DND-41 (cell line): ENCODE measurements around the gene NMNAT2.

Experiments
- ATAC-seq: fragments of 200-7000 bp; cut with Tn5 transposase; 3 replicates; pipeline ENCODE4 v1.9.1; 2021; ENCODE audit warnings: low read depth; ENCODE audit not compliant: insufficient read depth
- DNase-seq: peaks from one replicate; pipeline ENCODE4 v3.0.0-alpha.2; 2020
- H2AFZ ChIP-seq: 2 replicates; pipeline ENCODE4 v1.6.0; 2012; ENCODE audit warnings: low read depth, low read length
- H3K27ac ChIP-seq: 2 replicates; pipeline ENCODE4 v1.5.1; 2012; ENCODE audit warnings: low read length, inconsistent platforms
- H3K27me3 ChIP-seq: fragments of 200-600 bp; sonication (generic); 2 replicates; pipeline ENCODE4 v1.6.0; 2012; ENCODE audit warnings: low read length, mild to moderate bottlenecking, inconsistent platforms; ENCODE audit not compliant: insufficient read depth, poor library complexity
- H3K36me3 ChIP-seq: 2 replicates; pipeline ENCODE4 v1.5.1; 2012; ENCODE audit warnings: low read length, inconsistent platforms; ENCODE audit not compliant: insufficient read depth
- H3K4me1 ChIP-seq: 2 replicates; pipeline ENCODE4 v1.5.1; 2012; ENCODE audit warnings: mild to moderate bottlenecking, low read length; ENCODE audit not compliant: insufficient read depth
- H3K4me2 ChIP-seq: 2 replicates; pipeline ENCODE4 v1.6.0; 2012; ENCODE audit warnings: mild to moderate bottlenecking, moderate library complexity, low read length, inconsistent platforms; ENCODE audit not compliant: insufficient read depth
- H3K4me3 ChIP-seq, 2 experiments: fragments of 200-600 bp in 1 of 2; shearing (Covaris generic) in 1 of 2; 2 replicates each; pipeline ENCODE4 v1.5.1; 2012 to 2016; ENCODE audit warnings: inconsistent platforms in 2 of 2, low read length in 2 of 2, mild to moderate bottlenecking in 2 of 2, low read depth in 1 of 2, moderate library complexity in 1 of 2
- H3K79me2 ChIP-seq: 2 replicates; pipeline ENCODE4 v1.6.0; 2012; ENCODE audit warnings: low read length, inconsistent platforms; ENCODE audit not compliant: insufficient read depth
- H3K9ac ChIP-seq: 2 replicates; pipeline ENCODE4 v1.6.0; 2012; ENCODE audit warnings: low read depth, mild to moderate bottlenecking, inconsistent platforms, low read length, moderate library complexity
- H3K9me3 ChIP-seq: 2 replicates; pipeline ENCODE4 v1.5.1; 2012; ENCODE audit warnings: low read length, moderate library complexity, mild to moderate bottlenecking, inconsistent platforms; ENCODE audit not compliant: insufficient read depth, severe bottlenecking
- H4K20me1 ChIP-seq: 2 replicates; pipeline ENCODE4 v1.6.0; 2012; ENCODE audit warnings: low read length; ENCODE audit not compliant: insufficient read depth
- CTCF ChIP-seq: IDR thresholded peaks from 2 replicates; pipeline ENCODE4 v1.5.1; 2012; ENCODE audit warnings: borderline replicate concordance, low read length, moderate library complexity, mild to moderate bottlenecking; ENCODE audit not compliant: poor library complexity, severe bottlenecking; ENCODE audit errors: extremely low read depth
- EZH2 ChIP-seq: IDR thresholded peaks from 3 replicates; pipeline ENCODE4 v1.6.1; 2012; ENCODE audit warnings: borderline replicate concordance, low read depth, mild to moderate bottlenecking, moderate library complexity, low read length, inconsistent platforms; ENCODE audit not compliant: severe bottlenecking

Gene NMNAT2

GRCh38 chr1:183270541-183271141 is 147.5 kb downstream of the NMNAT2 start:
- DNase-seq (no peak), ATAC-seq (no peak)
- H3K9ac ChIP-seq = no peak overlapping the region
- H4K20me1 ChIP-seq = no peaks in the 10 kb centered on the region
- H3K79me2 ChIP-seq = no peaks in the 10 kb centered on the region
- peaks cover 21% of the 10 kb centered on the region for H3K27me3 ChIP-seq
- H3K27ac ChIP-seq = no peak overlapping the region
- no peak overlapping the region for H3K4me2 ChIP-seq
- TF ChIP-seq CTCF (no peak), EZH2 (no peak)
- no peaks in the 10 kb centered on the region for H3K4me1 ChIP-seq
- H3K4me3 ChIP-seq = no peak overlapping the region
- H2AFZ ChIP-seq = no peak overlapping the region
- no peaks in the 10 kb centered on the region for H3K9me3 ChIP-seq
- H3K36me3 ChIP-seq = no peaks in the 10 kb centered on the region

- H3K9me3 ChIP-seq = no peaks in the 10 kb centered on the region
- DNase-seq (no peak), ATAC-seq (no peak)
- H4K20me1 ChIP-seq = no peaks in the 10 kb centered on the region
- TF ChIP-seq EZH2 (no peak), CTCF (no peak)
- H3K27me3 ChIP-seq = peaks cover 27% of the 10 kb centered on the region
- no peaks in the 10 kb centered on the region for H3K36me3 ChIP-seq
- H3K27ac ChIP-seq = no peak overlapping the region
- no peak overlapping the region for H3K4me2 ChIP-seq
- H3K4me1 ChIP-seq = no peaks in the 10 kb centered on the region
- H3K4me3 ChIP-seq = no peak overlapping the region
- H3K79me2 ChIP-seq = no peaks in the 10 kb centered on the region
- no peak overlapping the region for H2AFZ ChIP-seq
- H3K9ac ChIP-seq = no peak overlapping the region
Measured at GRCh38 chr1:183267646-183268431, 150.3 kb downstream of the NMNAT2 start.

GRCh38 chr1:183263886-183264602 is 154.1 kb downstream of the NMNAT2 start:
- no peaks in the 10 kb centered on the region for H3K9me3 ChIP-seq
- H2AFZ ChIP-seq = no peak overlapping the region
- no peaks in the 10 kb centered on the region for H3K36me3 ChIP-seq
- ATAC-seq (no peak), DNase-seq (no peak)
- no peak overlapping the region for H3K27ac ChIP-seq
- H3K9ac ChIP-seq = no peak overlapping the region
- H3K4me2 ChIP-seq = no peak overlapping the region
- no peak overlapping the region for H3K4me3 ChIP-seq
- peaks cover 30% of the 10 kb centered on the region for H3K27me3 ChIP-seq
- no peak for TF ChIP-seq EZH2
- TF ChIP-seq CTCF = no peak
- no peaks in the 10 kb centered on the region for H4K20me1 ChIP-seq
- no peaks in the 10 kb centered on the region for H3K4me1 ChIP-seq
- H3K79me2 ChIP-seq = no peaks in the 10 kb centered on the region
